Measurements from ENCODE around the gene AGER.

AGER gene

GRCh38 chr6:32178547-32179440 lies 5.3 kb downstream of the AGER start:
- Histone ChIP-seq H3K36me3 (ENCODE audit: control insufficient read depth, insufficient read depth, low read length) (peaks cover 31% of the 10 kb centered on the region), H3K4me3 (ENCODE audit: insufficient read depth, low read depth, low read length, poor library complexity, severe bottlenecking) (peak overlapping the region; percentile 67), H3K4me1 (ENCODE audit: control insufficient read depth, insufficient read depth, low read length, poor library complexity, severe bottlenecking) (peaks cover 33% of the 10 kb centered on the region), H3K9me3 (ENCODE audit: control insufficient read depth, low read length) (no peaks in the 10 kb centered on the region), H3K27me3 (replicated peaks; ENCODE audit: control insufficient read depth, insufficient read depth, low read length, poor library complexity, severe bottlenecking) (no peaks in the 10 kb centered on the region), H3K27ac (ENCODE audit: insufficient read depth, low read length, poor library complexity, severe bottlenecking) (peak overlapping the region; percentile 95)
- no peak for DNase-seq

- peaks cover 23% of the 10 kb centered on the region for H3K36me3 ChIP-seq (ENCODE audit: control insufficient read depth, insufficient read depth, low read length)
- no peaks in the 10 kb centered on the region for H3K9me3 ChIP-seq (ENCODE audit: control insufficient read depth, low read length)
- H3K27ac ChIP-seq (ENCODE audit: insufficient read depth, low read length, poor library complexity, severe bottlenecking) = peak within 1 kb of the TSS; percentile 95
- H3K4me1 ChIP-seq (ENCODE audit: control insufficient read depth, insufficient read depth, low read length, poor library complexity, severe bottlenecking) = peaks cover 31% of the 10 kb centered on the region
- no peaks in the 10 kb centered on the region for H3K27me3 ChIP-seq (replicated peaks; ENCODE audit: control insufficient read depth, insufficient read depth, low read length, poor library complexity, severe bottlenecking)
- peak; percentile 92 to 96 (median 94) for DNase-seq
- H3K4me3 ChIP-seq (ENCODE audit: insufficient read depth, low read depth, low read length, poor library complexity, severe bottlenecking) = peak within 1 kb of the TSS; percentile 67
Observed at GRCh38 chr6:32177788-32178546, 6.1 kb downstream of the AGER start, which contains the start of gene RNF5. Gene RNF5, plus strand, starts transcription at chr6:32178405. Its CDS starts 107 bp downstream, at chr6:32178512.

- H3K27ac ChIP-seq (ENCODE audit: insufficient read depth, low read length, poor library complexity, severe bottlenecking) = peak overlapping the region; percentile 95
- no peaks in the 10 kb centered on the region for H3K27me3 ChIP-seq (replicated peaks; ENCODE audit: control insufficient read depth, insufficient read depth, low read length, poor library complexity, severe bottlenecking)
- DNase-seq = no peak
- peaks cover 16% of the 10 kb centered on the region for H3K36me3 ChIP-seq (ENCODE audit: control insufficient read depth, insufficient read depth, low read length)
- no peaks in the 10 kb centered on the region for H3K9me3 ChIP-seq (ENCODE audit: control insufficient read depth, low read length)
- H3K4me3 ChIP-seq (ENCODE audit: insufficient read depth, low read depth, low read length, poor library complexity, severe bottlenecking) = peak overlapping the region; percentile 59
- H3K4me1 ChIP-seq (ENCODE audit: control insufficient read depth, insufficient read depth, low read length, poor library complexity, severe bottlenecking) = peaks cover 31% of the 10 kb centered on the region
Observed at GRCh38 chr6:32177183-32177787, 6.8 kb downstream of the AGER start.

GRCh38 chr6:32176476-32177182 lies 7.4 kb downstream of the AGER start:
- peaks cover 31% of the 10 kb centered on the region for H3K4me1 ChIP-seq (ENCODE audit: control insufficient read depth, insufficient read depth, low read length, poor library complexity, severe bottlenecking)
- no peaks in the 10 kb centered on the region for H3K27me3 ChIP-seq (replicated peaks; ENCODE audit: control insufficient read depth, insufficient read depth, low read length, poor library complexity, severe bottlenecking)
- peak overlapping the region; percentile 88 for H3K4me3 ChIP-seq (ENCODE audit: insufficient read depth, low read depth, low read length, poor library complexity, severe bottlenecking)
- no peaks in the 10 kb centered on the region for H3K9me3 ChIP-seq (ENCODE audit: control insufficient read depth, low read length)
- no peak for DNase-seq
- peaks cover 11% of the 10 kb centered on the region for H3K36me3 ChIP-seq (ENCODE audit: control insufficient read depth, insufficient read depth, low read length)
- peak overlapping the region; percentile 95 for H3K27ac ChIP-seq (ENCODE audit: insufficient read depth, low read length, poor library complexity, severe bottlenecking)

GRCh38 chr6:32175711-32176475 lies 8.2 kb downstream of the AGER start, which contains the start of gene AGPAT1:
Gene AGPAT1, minus strand, starts transcription at chr6:32176084. Its CDS starts 4,588 bp downstream, at chr6:32171496.
- Histone ChIP-seq H3K36me3 (ENCODE audit: control insufficient read depth, insufficient read depth, low read length) (peaks cover 5% of the 10 kb centered on the region), H3K9me3 (ENCODE audit: control insufficient read depth, low read length) (no peaks in the 10 kb centered on the region), H3K4me3 (ENCODE audit: insufficient read depth, low read depth, low read length, poor library complexity, severe bottlenecking) (peak within 1 kb of the TSS; percentile 88), H3K27me3 (replicated peaks; ENCODE audit: control insufficient read depth, insufficient read depth, low read length, poor library complexity, severe bottlenecking) (no peaks in the 10 kb centered on the region), H3K4me1 (ENCODE audit: control insufficient read depth, insufficient read depth, low read length, poor library complexity, severe bottlenecking) (peaks cover 33% of the 10 kb centered on the region), H3K27ac (ENCODE audit: insufficient read depth, low read length, poor library complexity, severe bottlenecking) (peak within 1 kb of the TSS; percentile 95)
- DNase-seq = peak; percentile 86 to 93 (median 92)

- Histone ChIP-seq H3K36me3 (ENCODE audit: control insufficient read depth, insufficient read depth, low read length) (peaks cover 5% of the 10 kb centered on the region), H3K4me3 (ENCODE audit: insufficient read depth, low read depth, low read length, poor library complexity, severe bottlenecking) (peak overlapping the region; percentile 88), H3K27me3 (replicated peaks; ENCODE audit: control insufficient read depth, insufficient read depth, low read length, poor library complexity, severe bottlenecking) (no peaks in the 10 kb centered on the region), H3K4me1 (ENCODE audit: control insufficient read depth, insufficient read depth, low read length, poor library complexity, severe bottlenecking) (peaks cover 33% of the 10 kb centered on the region), H3K9me3 (ENCODE audit: control insufficient read depth, low read length) (no peaks in the 10 kb centered on the region), H3K27ac (ENCODE audit: insufficient read depth, low read length, poor library complexity, severe bottlenecking) (peak overlapping the region; percentile 95)
- DNase-seq = no peak
Observed at GRCh38 chr6:32175322-32175710, 8.7 kb downstream of the AGER start.

GRCh38 chr6:32174416-32174815 lies 9.6 kb downstream of the AGER start:
- H3K9me3 ChIP-seq (ENCODE audit: control insufficient read depth, low read length) = no peaks in the 10 kb centered on the region
- H3K4me1 ChIP-seq (ENCODE audit: control insufficient read depth, insufficient read depth, low read length, poor library complexity, severe bottlenecking) = peaks cover 33% of the 10 kb centered on the region
- no peaks in the 10 kb centered on the region for H3K27me3 ChIP-seq (replicated peaks; ENCODE audit: control insufficient read depth, insufficient read depth, low read length, poor library complexity, severe bottlenecking)
- peaks cover 12% of the 10 kb centered on the region for H3K36me3 ChIP-seq (ENCODE audit: control insufficient read depth, insufficient read depth, low read length)
- no peak for DNase-seq
- H3K27ac ChIP-seq (ENCODE audit: insufficient read depth, low read length, poor library complexity, severe bottlenecking) = no peak overlapping the region
- no peak overlapping the region for H3K4me3 ChIP-seq (ENCODE audit: insufficient read depth, low read depth, low read length, poor library complexity, severe bottlenecking)

- H3K36me3 ChIP-seq (ENCODE audit: control insufficient read depth, insufficient read depth, low read length) = peaks cover 19% of the 10 kb centered on the region
- no peaks in the 10 kb centered on the region for H3K9me3 ChIP-seq (ENCODE audit: control insufficient read depth, low read length)
- peaks cover 28% of the 10 kb centered on the region for H3K4me1 ChIP-seq (ENCODE audit: control insufficient read depth, insufficient read depth, low read length, poor library complexity, severe bottlenecking)
- H3K4me3 ChIP-seq (ENCODE audit: insufficient read depth, low read depth, low read length, poor library complexity, severe bottlenecking) = no peak overlapping the region
- no peaks in the 10 kb centered on the region for H3K27me3 ChIP-seq (replicated peaks; ENCODE audit: control insufficient read depth, insufficient read depth, low read length, poor library complexity, severe bottlenecking)
- H3K27ac ChIP-seq (ENCODE audit: insufficient read depth, low read length, poor library complexity, severe bottlenecking) = no peak overlapping the region
- DNase-seq = no peak
Observed at GRCh38 chr6:32173051-32173727, 10.9 kb downstream of the AGER start.
